ENCODE measurements around the gene CNTN1. TPM values are rescaled to one million over a fixed set of nuclear protein-coding genes. Genes with fewer than 3 reads are reported as not detected.

The CNTN1 gene
- total RNA-seq, 1 experiment from 2014 or later: 3.0 TPM

- intact Hi-C loops (cut with micrococcal nuclease): no loop called here
- H3K36me3 ChIP-seq (ENCODE audit: control insufficient read depth in 1 of 2, insufficient read depth in 2 of 2, low read length in 2 of 2): no peaks in the 10 kb centered on the region
- DNase-seq (ENCODE audit: low read depth, low spot score) (peak; percentile 27), ATAC-seq (peak; percentile 70)
- H4K20me1 ChIP-seq (ENCODE audit: insufficient read depth): no peaks in the 10 kb centered on the region
- H3K9me3 ChIP-seq (ENCODE audit: control insufficient read depth in 1 of 2, insufficient read depth in 1 of 2, low read depth in 1 of 2, low read length in 2 of 2): no peaks in the 10 kb centered on the region
- ChIA-PET RAD21 (ENCODE audit: low non-redundant PET in 1 of 2, low total read pairs in 2 of 2, uncharacterized antibody in 2 of 2, unreplicated experiment in 2 of 2) (no interaction called here), POLR2A (no interaction called here), CTCF (no interaction called here)
- H3K9me2 ChIP-seq (ENCODE audit: insufficient read depth): no peaks in the 10 kb centered on the region
- BruUV-seq (replicated peaks): no TSS peak
- no peaks in the 10 kb centered on the region for H3K27me3 ChIP-seq (ENCODE audit: insufficient read depth, low read length)
- no peaks in the 10 kb centered on the region for H3K79me2 ChIP-seq (ENCODE audit: insufficient read depth, low read length)
- peak overlapping the region; percentile 84 for H3K4me2 ChIP-seq (ENCODE audit: low read length)
- H3K4me1 ChIP-seq (ENCODE audit: control insufficient read depth in 1 of 2, insufficient read depth in 2 of 2, low read length in 2 of 2): peaks cover 0 to 9% of the 10 kb centered on the region in 2 experiments; a peak in 1 of 4 replicates
- H3K4me3 ChIP-seq (replicated peaks in 1 of 2; ENCODE audit: low read depth in 1 of 2, low read length in 2 of 2): peak overlapping the region; percentile 51 to 62
- no peak overlapping the region for H3K27ac ChIP-seq (ENCODE audit: low read depth, low read length)
- H2AFZ ChIP-seq (ENCODE audit: low read depth, low read length, poor library complexity, severe bottlenecking): peak overlapping the region; percentile 72
- H3K9ac ChIP-seq (ENCODE audit: low read length): no peak overlapping the region
- TF ChIP-seq JUND (IDR thresholded peaks at IDR 0.05) (no peak), ELF1 (IDR thresholded peaks at IDR 0.05; ENCODE audit: borderline replicate concordance, low read depth) (no peak), ZNF274 (IDR thresholded peaks at IDR 0.05; ENCODE audit: low read depth, low read length) (no peak), ZFX (IDR thresholded peaks at IDR 0.05) (no peak), EZH2phosphoT487 (IDR thresholded peaks at IDR 0.05; ENCODE audit: borderline replicate concordance) (no peak), REST (IDR thresholded peaks at IDR 0.05; ENCODE audit: low read depth) (no peak), TCF7L2 (IDR thresholded peaks at IDR 0.05; ENCODE audit: borderline replicate concordance, extremely low read depth, insufficient read depth, insufficient read length) (no peak), CEBPB (IDR thresholded peaks at IDR 0.05; ENCODE audit: low read depth) (no peak), POLR2A (IDR thresholded peaks at IDR 0.05; ENCODE audit: borderline replicate concordance, extremely low read depth, insufficient read depth, insufficient read length) (no peak), SIN3A (IDR thresholded peaks at IDR 0.05; ENCODE audit: low read depth) (no peak), SP1 (IDR thresholded peaks at IDR 0.05; ENCODE audit: low read depth) (no peak), ZBTB33 (IDR thresholded peaks at IDR 0.05; ENCODE audit: extremely low read depth, insufficient replicate concordance, low read length) (no peak), MAX (IDR thresholded peaks at IDR 0.05) (no peak), CBX3 (IDR thresholded peaks at IDR 0.05; ENCODE audit: low read depth) (no peak), EGR1 (IDR thresholded peaks at IDR 0.05; ENCODE audit: low read depth) (no peak), YY1 (IDR thresholded peaks at IDR 0.05; ENCODE audit: extremely low read depth, insufficient replicate concordance, low read depth, low read length) (no peak), CTCF (IDR thresholded peaks at IDR 0.05 in 2 of 3, conservative IDR thresholded peaks at IDR 0.05 in 1 of 3; ENCODE audit: borderline replicate concordance in 1 of 3, insufficient read depth in 1 of 3, low read depth in 2 of 3, low read length in 2 of 3) (no peak), SRF (IDR thresholded peaks at IDR 0.05; ENCODE audit: low read depth) (no peak)
These were observed 1.1 kb downstream of the CNTN1 start for GRCh38 chr12:40693207-40693821.

Data from HCT116 (cell line).